Esophagus muscularis mucosa (tissue), 4 donors: ENCODE measurements around the gene RNASE7. TPM values are rescaled to one million over a fixed set of nuclear protein-coding genes. Genes with fewer than 3 reads are reported as not detected.

Experiments
- DNase-seq: peaks from one replicate; pipeline ENCODE4 v3.0.0-alpha.2; 2017; ENCODE audit errors: extremely low spot score
- H3K27ac ChIP-seq, 4 donors: fragments of 200-600 bp; sonication (generic); replicated peaks in 1 of 4; 1 replicate in 3 of 4; 2 replicates in 1 of 4; pipeline ENCODE4 v1.5.1; 2016 to 2019; ENCODE audit warnings: mild to moderate bottlenecking in 1 of 4
- H3K27me3 ChIP-seq, 4 donors: fragments of 200-600 bp; sonication (generic); one replicate each; pipeline versions ENCODE4 v1.5.1 to v1.6.0; 2016 to 2019
- H3K36me3 ChIP-seq, 4 donors: fragments of 200-600 bp; sonication (generic); one replicate each; pipeline ENCODE4 v1.5.1; 2016 to 2019
- H3K4me1 ChIP-seq, 4 donors: fragments of 200-600 bp; sonication (generic); one replicate each; pipeline ENCODE4 v1.5.1; 2016 to 2019
- H3K4me3 ChIP-seq, 4 donors: fragments of 200-600 bp; sonication (generic); 1 replicate in 2 of 4; 2 replicates in 2 of 4; pipeline ENCODE4 v1.5.1; 2016 to 2019; ENCODE audit warnings: mild to moderate bottlenecking in 4 of 4, moderate library complexity in 1 of 4
- H3K9me3 ChIP-seq, 4 donors: fragments of 200-600 bp; sonication (generic); 1 replicate in 3 of 4; 2 replicates in 1 of 4; pipeline ENCODE4 v1.5.1; 2016 to 2019
- CTCF ChIP-seq, 3 experiments: fragments of 200-600 bp in 2 of 3; fragments of 450-650 bp in 1 of 3; sonication (generic) in 2 of 3; IDR thresholded peaks; one replicate each; pipeline ENCODE4 v1.5.1; 2017 to 2019; ENCODE audit warnings: antibody characterized with exemption in 3 of 3, mild to moderate bottlenecking in 2 of 3, moderate library complexity in 1 of 3
- EP300 ChIP-seq: sonication (generic); formaldehyde crosslinking; IDR thresholded peaks from one replicate; pipeline ENCODE4 v1.6.1; 2017; ENCODE audit warnings: antibody characterized with exemption
- POLR2A ChIP-seq: fragments of 450-650 bp; IDR thresholded peaks from one replicate; pipeline ENCODE4 v1.6.1; 2017; ENCODE audit warnings: antibody characterized with exemption, moderate library complexity, mild to moderate bottlenecking, low read depth
- POLR2AphosphoS5 ChIP-seq, 2 donors: sonication (generic); formaldehyde crosslinking; IDR thresholded peaks; one replicate each; pipeline ENCODE4 v1.6.1; 2017; ENCODE audit warnings: antibody characterized with exemption in 2 of 2
- WGBS: methylation state at CpG from one replicate; pipeline ENCODE4 v1.1.5; 2018; 5-methylcytosine and 5-hydroxymethylcytosine counted together
- intact Hi-C: fragments of 100-400 bp; cut with DNase I; formaldehyde crosslinking; loops from one replicate; pipeline ENCODE4 v1.15.1; 2023
- total RNA-seq, 4 donors: library from RNA; depleted of rRNA; stranded (reverse); fragments of >200 nt; gene quantifications; one replicate each; pipeline versions ENCODE4 v1.1.0 to v1.2.1, GENCODE V29; 2016

Gene RNASE7
- total RNA-seq, 4 donors from 2014 or later = not detected

- H3K36me3 ChIP-seq = peaks cover 0 to 3% (median 0%) of the 10 kb centered on the region in 4 donors
- DNase-seq = no peak
- WGBS = 89% methylated on average over 1 of the region's 1 CpG
- H3K27ac ChIP-seq = no peak overlapping the region
- intact Hi-C loops = no loop called here
- H3K9me3 ChIP-seq = no peaks in the 10 kb centered on the region
- H3K4me3 ChIP-seq = no peak overlapping the region
- H3K4me1 ChIP-seq = peaks cover 0 to 8% (median 6%) of the 10 kb centered on the region in 4 donors
- no peak for TF ChIP-seq EP300
- TF ChIP-seq CTCF (IDR thresholded peaks at IDR 0.05) = no peak
- no peak for TF ChIP-seq POLR2A
- no peak for TF ChIP-seq POLR2AphosphoS5 (IDR thresholded peaks at IDR 0.05)
- H3K27me3 ChIP-seq = no peaks in the 10 kb centered on the region
Observed at GRCh38 chr14:21011136-21011535, 31.0 kb upstream of the RNASE7 start.

- no peaks in the 10 kb centered on the region for H3K27me3 ChIP-seq
Observed at GRCh38 chr14:21014761-21015190, 27.4 kb upstream of the RNASE7 start.

GRCh38 chr14:21015312-21015711, 26.9 kb upstream of the RNASE7 start:
- TF ChIP-seq CTCF (IDR thresholded peaks at IDR 0.05) = no peak
- TF ChIP-seq POLR2A = no peak
- TF ChIP-seq POLR2AphosphoS5 (IDR thresholded peaks at IDR 0.05) = no peak
- TF ChIP-seq EP300 = no peak
- H3K27ac ChIP-seq = peak overlapping the region in 1 of 4 donors; percentile 15
- DNase-seq = no peak
- no peaks in the 10 kb centered on the region for H3K9me3 ChIP-seq
- H3K4me1 ChIP-seq = peaks cover 0 to 33% (median 15%) of the 10 kb centered on the region in 4 donors
- intact Hi-C loops = loop anchor here (5.0 kb wide), 1 partner anchor 77 kb away; no protein-coding TSS in a partner anchor
- H3K27me3 ChIP-seq = no peaks in the 10 kb centered on the region
- no peak overlapping the region for H3K4me3 ChIP-seq
- H3K36me3 ChIP-seq = peaks cover 19 to 44% (median 41%) of the 10 kb centered on the region in 4 donors
- 72% methylated on average over 6 of the region's 6 CpGs for WGBS

More at GRCh38 chr14:21014761-21015190, 27.4 kb upstream of the RNASE7 start:
- Histone ChIP-seq H3K9me3 (no peaks in the 10 kb centered on the region), H3K4me1 (peaks cover 0 to 28% (median 15%) of the 10 kb centered on the region in 4 donors), H3K4me3 (no peak overlapping the region), H3K36me3 (peaks cover 14 to 39% (median 35%) of the 10 kb centered on the region in 4 donors), H3K27ac (peak overlapping the region in 1 of 4 donors; percentile 15)
- TF ChIP-seq CTCF (IDR thresholded peaks at IDR 0.05) (peak; percentile 90 to 92 (median 91)), POLR2AphosphoS5 (IDR thresholded peaks at IDR 0.05) (peak; percentile 70 to 71), POLR2A (no peak)
- 2% methylated on average over 4 of the region's 4 CpGs for WGBS
- intact Hi-C loops = loop anchor here (1.0 to 5.0 kb wide), 2 partner anchors 26 to 78 kb away; no protein-coding TSS in a partner anchor
- DNase-seq = peak; percentile 95

- Histone ChIP-seq H3K27ac (peak overlapping the region in 1 of 4 donors; percentile 12), H3K4me1 (peaks cover 0 to 41% (median 15%) of the 10 kb centered on the region in 4 donors), H3K4me3 (no peak overlapping the region), H3K9me3 (no peaks in the 10 kb centered on the region), H3K36me3 (peaks cover 23 to 57% (median 53%) of the 10 kb centered on the region in 4 donors), H3K27me3 (no peaks in the 10 kb centered on the region)
- 40% methylated on average over 9 of the region's 9 CpGs for WGBS
- intact Hi-C loops = loop anchor here (5.0 kb wide), 1 partner anchor 76 kb away; no protein-coding TSS in a partner anchor
- no peak for DNase-seq
- TF ChIP-seq POLR2A (no peak), EP300 (no peak), CTCF (IDR thresholded peaks at IDR 0.05) (no peak)
Observed at GRCh38 chr14:21016413-21017190, 25.6 kb upstream of the RNASE7 start.
